A673 (cell line): ENCODE data around the gene ZNF281.

Experiments used
- EZH2 ChIP-seq: fragments of 200-600 bp; sonication (generic); IDR thresholded peaks from 2 replicates; pipeline ENCODE4 v1.6.1; 2017; ENCODE audit warnings: borderline replicate concordance, low read depth, mild to moderate bottlenecking, mixed read lengths, antibody characterized with exemption, low read length; ENCODE audit not compliant: poor library complexity, severe bottlenecking
- TF ChIP-seq, protein P1 (sequence below): fragments of 300-800, 200-600 bp; sonication (generic); conservative IDR thresholded peaks from 2 replicates; pipeline ENCODE4 v1.5.1; 2017; ENCODE audit warnings: low read depth, mild to moderate bottlenecking, antibody characterized with exemption, low read length, moderate library complexity, mixed read lengths

DNA sequence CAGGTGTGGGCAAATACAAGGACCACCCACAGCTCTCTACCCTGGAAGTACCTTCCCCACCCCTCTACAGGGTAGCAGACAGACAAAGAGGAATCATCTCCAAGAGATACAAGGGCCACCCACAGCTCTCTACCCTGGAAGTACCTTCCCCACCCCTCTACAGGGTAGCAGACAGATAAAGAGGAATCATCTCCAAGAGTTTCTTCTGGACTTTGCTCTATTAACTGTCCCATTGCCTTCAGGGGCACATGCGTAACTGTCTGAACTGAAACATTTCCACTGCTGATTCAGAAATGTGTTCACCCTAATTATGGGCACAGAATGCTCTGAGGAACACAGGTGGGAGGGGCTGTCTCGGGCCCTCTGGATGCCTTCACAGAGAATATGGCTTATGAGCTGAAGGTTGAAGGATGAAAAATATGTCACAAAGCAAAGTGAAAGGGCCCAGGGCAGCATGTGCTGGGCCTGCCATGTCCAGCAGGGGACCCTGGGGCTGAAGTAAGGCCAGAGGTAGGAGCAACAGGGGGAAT lies 43.9 kb downstream of the ZNF281 start:
- TF ChIP-seq, protein P1, sequence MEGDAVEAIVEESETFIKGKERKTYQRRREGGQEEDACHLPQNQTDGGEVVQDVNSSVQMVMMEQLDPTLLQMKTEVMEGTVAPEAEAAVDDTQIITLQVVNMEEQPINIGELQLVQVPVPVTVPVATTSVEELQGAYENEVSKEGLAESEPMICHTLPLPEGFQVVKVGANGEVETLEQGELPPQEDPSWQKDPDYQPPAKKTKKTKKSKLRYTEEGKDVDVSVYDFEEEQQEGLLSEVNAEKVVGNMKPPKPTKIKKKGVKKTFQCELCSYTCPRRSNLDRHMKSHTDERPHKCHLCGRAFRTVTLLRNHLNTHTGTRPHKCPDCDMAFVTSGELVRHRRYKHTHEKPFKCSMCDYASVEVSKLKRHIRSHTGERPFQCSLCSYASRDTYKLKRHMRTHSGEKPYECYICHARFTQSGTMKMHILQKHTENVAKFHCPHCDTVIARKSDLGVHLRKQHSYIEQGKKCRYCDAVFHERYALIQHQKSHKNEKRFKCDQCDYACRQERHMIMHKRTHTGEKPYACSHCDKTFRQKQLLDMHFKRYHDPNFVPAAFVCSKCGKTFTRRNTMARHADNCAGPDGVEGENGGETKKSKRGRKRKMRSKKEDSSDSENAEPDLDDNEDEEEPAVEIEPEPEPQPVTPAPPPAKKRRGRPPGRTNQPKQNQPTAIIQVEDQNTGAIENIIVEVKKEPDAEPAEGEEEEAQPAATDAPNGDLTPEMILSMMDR, result no peak
- no peak for TF ChIP-seq EZH2
